Measurements from ENCODE around the gene PDRG1.

DNA sequence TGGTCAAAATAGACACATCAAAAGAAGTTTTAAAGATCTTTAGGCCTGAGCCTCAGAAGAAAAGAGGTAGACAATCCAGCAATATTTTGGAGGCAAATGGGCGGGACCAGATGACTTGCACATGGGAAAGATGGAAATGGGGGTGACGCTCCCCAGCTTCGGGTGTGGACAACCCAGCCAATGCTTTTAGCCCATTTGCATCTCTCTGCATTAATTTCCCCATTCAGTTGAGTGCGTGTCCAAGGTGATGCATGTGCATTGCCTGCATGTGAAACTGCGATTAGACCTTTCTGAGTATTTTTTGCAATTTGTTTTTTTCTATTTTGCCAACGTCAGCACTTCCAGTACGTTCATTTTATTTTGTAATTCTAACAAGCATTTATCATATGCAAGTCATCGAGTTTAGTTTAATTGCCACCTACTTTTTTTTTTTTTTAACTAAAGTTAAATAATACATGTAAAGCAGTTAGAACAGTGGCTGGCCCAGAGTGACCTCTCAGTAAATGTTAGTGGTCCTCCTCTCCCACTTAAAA lies 24.2 kb downstream of the PDRG1 start:
- TF ChIP-seq KDM1A (IDR thresholded peaks at IDR 0.05; ENCODE audit: low read depth), result no peak
- no peak for TF ChIP-seq POLR2A (IDR thresholded peaks at IDR 0.05; ENCODE audit: low read length)
- TF ChIP-seq, protein P1, sequence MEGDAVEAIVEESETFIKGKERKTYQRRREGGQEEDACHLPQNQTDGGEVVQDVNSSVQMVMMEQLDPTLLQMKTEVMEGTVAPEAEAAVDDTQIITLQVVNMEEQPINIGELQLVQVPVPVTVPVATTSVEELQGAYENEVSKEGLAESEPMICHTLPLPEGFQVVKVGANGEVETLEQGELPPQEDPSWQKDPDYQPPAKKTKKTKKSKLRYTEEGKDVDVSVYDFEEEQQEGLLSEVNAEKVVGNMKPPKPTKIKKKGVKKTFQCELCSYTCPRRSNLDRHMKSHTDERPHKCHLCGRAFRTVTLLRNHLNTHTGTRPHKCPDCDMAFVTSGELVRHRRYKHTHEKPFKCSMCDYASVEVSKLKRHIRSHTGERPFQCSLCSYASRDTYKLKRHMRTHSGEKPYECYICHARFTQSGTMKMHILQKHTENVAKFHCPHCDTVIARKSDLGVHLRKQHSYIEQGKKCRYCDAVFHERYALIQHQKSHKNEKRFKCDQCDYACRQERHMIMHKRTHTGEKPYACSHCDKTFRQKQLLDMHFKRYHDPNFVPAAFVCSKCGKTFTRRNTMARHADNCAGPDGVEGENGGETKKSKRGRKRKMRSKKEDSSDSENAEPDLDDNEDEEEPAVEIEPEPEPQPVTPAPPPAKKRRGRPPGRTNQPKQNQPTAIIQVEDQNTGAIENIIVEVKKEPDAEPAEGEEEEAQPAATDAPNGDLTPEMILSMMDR (IDR thresholded peaks at IDR 0.05), result no peak
- TF ChIP-seq CEBPB (IDR thresholded peaks at IDR 0.05), result no peak
- no peak for TF ChIP-seq EP300 (IDR thresholded peaks at IDR 0.05)
- TF ChIP-seq CBX2 (IDR thresholded peaks at IDR 0.05; ENCODE audit: borderline replicate concordance, low read depth), result no peak
- TF ChIP-seq GATA3 (IDR thresholded peaks at IDR 0.05; ENCODE audit: borderline replicate concordance), result no peak
